MM.1S (cell line): ENCODE data around the gene SLC9B1.

Experiments
- EZH2 ChIP-seq: fragments of 300-600 bp; sonication (generic); optimal IDR thresholded peaks from 2 replicates; pipeline ENCODE3; 2017; ENCODE audit warnings: low read depth, mild to moderate bottlenecking, antibody characterized with exemption, low read length, mixed read lengths
- TF ChIP-seq, protein P1 (sequence below): fragments of 300-600 bp; sonication (generic); IDR thresholded peaks from 2 replicates; pipeline ENCODE4 v1.5.1; 2016; ENCODE audit warnings: antibody characterized with exemption, low read length, mixed read lengths

DNA sequence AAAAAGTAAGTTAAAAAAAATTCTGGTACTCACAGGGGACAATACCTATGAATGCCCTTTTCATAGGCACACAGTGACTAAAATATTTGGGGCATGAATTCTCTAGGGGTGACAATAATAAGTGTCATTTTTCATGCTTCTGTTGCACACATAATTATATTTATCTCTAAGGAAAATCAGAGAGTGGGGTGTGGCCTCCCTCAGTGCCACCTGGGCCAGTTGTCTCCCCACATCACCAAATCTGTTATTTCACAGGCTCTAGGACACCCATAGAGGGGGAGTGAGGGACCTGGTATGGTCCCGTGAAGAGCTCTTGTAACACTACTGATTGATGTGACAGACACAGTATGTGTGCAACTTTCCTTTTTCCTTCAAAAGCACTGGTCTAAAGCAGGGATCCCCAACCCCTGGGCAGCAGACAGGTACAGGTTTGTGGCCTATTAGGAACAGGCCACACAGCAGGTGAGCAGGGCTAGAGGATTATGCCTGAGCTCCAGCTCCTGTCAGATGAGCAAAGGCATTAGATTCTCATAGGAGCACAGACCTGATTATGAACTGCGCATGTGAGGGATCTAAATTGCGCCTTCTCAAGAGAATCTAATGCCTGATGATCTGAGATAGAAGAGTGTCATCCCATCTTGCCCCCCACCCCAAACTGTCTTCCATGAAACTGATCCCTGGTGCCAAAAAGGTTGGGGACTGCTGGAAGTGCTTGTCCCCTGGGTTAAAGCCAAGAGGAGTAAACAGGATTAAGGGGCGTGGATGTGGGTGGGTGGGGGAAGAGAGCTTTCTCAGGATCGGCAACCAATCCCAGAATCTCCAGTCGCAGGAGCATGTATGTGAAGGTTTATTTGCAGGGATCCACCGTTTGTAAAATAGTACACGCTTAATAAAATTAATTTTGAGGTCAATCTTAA lies 856 bp downstream of the SLC9B1 start:
- TF ChIP-seq, protein P1, sequence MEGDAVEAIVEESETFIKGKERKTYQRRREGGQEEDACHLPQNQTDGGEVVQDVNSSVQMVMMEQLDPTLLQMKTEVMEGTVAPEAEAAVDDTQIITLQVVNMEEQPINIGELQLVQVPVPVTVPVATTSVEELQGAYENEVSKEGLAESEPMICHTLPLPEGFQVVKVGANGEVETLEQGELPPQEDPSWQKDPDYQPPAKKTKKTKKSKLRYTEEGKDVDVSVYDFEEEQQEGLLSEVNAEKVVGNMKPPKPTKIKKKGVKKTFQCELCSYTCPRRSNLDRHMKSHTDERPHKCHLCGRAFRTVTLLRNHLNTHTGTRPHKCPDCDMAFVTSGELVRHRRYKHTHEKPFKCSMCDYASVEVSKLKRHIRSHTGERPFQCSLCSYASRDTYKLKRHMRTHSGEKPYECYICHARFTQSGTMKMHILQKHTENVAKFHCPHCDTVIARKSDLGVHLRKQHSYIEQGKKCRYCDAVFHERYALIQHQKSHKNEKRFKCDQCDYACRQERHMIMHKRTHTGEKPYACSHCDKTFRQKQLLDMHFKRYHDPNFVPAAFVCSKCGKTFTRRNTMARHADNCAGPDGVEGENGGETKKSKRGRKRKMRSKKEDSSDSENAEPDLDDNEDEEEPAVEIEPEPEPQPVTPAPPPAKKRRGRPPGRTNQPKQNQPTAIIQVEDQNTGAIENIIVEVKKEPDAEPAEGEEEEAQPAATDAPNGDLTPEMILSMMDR = no peak
- no peak for TF ChIP-seq EZH2
